Measurements from ENCODE around the gene DDX41. TPM values are rescaled to one million over a fixed set of nuclear protein-coding genes. Genes with fewer than 3 reads are reported as not detected.

DDX41 gene
- total and polyA plus RNA-seq, 10 of the 15 experiments (the other 5 are each of a cell fraction or from before 2014, with no cell fraction given): 32.7 to 215 (median 93.6) TPM

GRCh38 chr5:177524539-177524900, 7.8 kb upstream of the DDX41 start:
- no peak for FAIRE-seq
- ChIA-PET CTCF (no interaction called here), POLR2A (interaction anchor here (0.7 to 1.0 kb wide), 2 partner anchors 9 to 89 kb away, joined by 3 to 4 read pairs; no protein-coding TSS in a partner anchor)

More at GRCh38 chr5:177524539-177524900, 7.8 kb upstream of the DDX41 start:
- Histone ChIP-seq H3K9ac (ENCODE audit: control insufficient read depth, insufficient read depth, low read length) (no peak overlapping the region), H2AFZ (ENCODE audit: control insufficient read depth, low read depth, low read length) (no peak overlapping the region), H3K9me3 (replicated peaks; ENCODE audit: control insufficient read depth, insufficient read depth, low read length) (no peaks in the 10 kb centered on the region), H3K4me1 (ENCODE audit: control insufficient read depth, insufficient read depth, low read length) (no peaks in the 10 kb centered on the region; the same call in 1 of the 2 replicates), H3K27me3 (replicated peaks in 1 of 2; ENCODE audit: control insufficient read depth in 2 of 2, insufficient read depth in 2 of 2, low read length in 1 of 2) (no peaks in the 10 kb centered on the region), H3K36me3 (ENCODE audit: control insufficient read depth in 2 of 2, insufficient read depth in 2 of 2, low read length in 1 of 2) (peaks cover 8 to 15% of the 10 kb centered on the region in 2 experiments; a peak in 3 of 4 replicates), H3K79me2 (ENCODE audit: control insufficient read depth, insufficient read depth, low read length) (no peaks in the 10 kb centered on the region), H3K4me2 (ENCODE audit: control insufficient read depth, insufficient read depth) (no peak overlapping the region), H3K4me3 (no peak overlapping the region), H3K27ac (ENCODE audit: control insufficient read depth, insufficient read depth) (no peak overlapping the region), H4K20me1 (ENCODE audit: control insufficient read depth, insufficient read depth) (no peaks in the 10 kb centered on the region)
- no TSS peak for BruUV-seq (replicated peaks)
- no peak for DNase-seq (ENCODE audit: low read depth, low spot score)
- ATAC-seq: no peak
- no peak for TF ChIP-seq ETV6 (conservative IDR thresholded peaks at IDR 0.05 in 1 of 2, IDR thresholded peaks at IDR 0.05 in 1 of 2; ENCODE audit: borderline replicate concordance in 1 of 2, low read depth in 1 of 2)
- TF ChIP-seq RELA (IDR thresholded peaks at IDR 0.05; ENCODE audit: borderline replicate concordance, partially characterized antibody): no peak
- TF ChIP-seq ZNF687 (IDR thresholded peaks at IDR 0.05): no peak
- TF ChIP-seq PAX8 (IDR thresholded peaks at IDR 0.05): no peak
- TF ChIP-seq, protein P1, sequence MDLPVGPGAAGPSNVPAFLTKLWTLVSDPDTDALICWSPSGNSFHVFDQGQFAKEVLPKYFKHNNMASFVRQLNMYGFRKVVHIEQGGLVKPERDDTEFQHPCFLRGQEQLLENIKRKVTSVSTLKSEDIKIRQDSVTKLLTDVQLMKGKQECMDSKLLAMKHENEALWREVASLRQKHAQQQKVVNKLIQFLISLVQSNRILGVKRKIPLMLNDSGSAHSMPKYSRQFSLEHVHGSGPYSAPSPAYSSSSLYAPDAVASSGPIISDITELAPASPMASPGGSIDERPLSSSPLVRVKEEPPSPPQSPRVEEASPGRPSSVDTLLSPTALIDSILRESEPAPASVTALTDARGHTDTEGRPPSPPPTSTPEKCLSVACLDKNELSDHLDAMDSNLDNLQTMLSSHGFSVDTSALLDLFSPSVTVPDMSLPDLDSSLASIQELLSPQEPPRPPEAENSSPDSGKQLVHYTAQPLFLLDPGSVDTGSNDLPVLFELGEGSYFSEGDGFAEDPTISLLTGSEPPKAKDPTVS (IDR thresholded peaks at IDR 0.05; ENCODE audit: low read depth, low read length): no peak
- ChIA-PET RAD21 (ENCODE audit: unreplicated experiment) (no interaction called here), SMC1A (ENCODE audit: uncharacterized antibody, unreplicated experiment) (no interaction called here)
- WGBS (ENCODE audit: insufficient coverage, insufficient replicate concordance, low lambda C conversion rate, missing lambda C conversion rate): 98% methylated on average over 11 of the region's 12 CpGs
- in situ Hi-C loops (cut with MboI) (no loop called here), intact Hi-C loops (cut with micrococcal nuclease; ENCODE audit: unreplicated experiment) (no loop called here)

Data from GM12878 (cell line).